Uterus (tissue), 4 donors: Measurements from ENCODE around the gene WDR27. TPM values are rescaled to one million over a fixed set of nuclear protein-coding genes. Genes with fewer than 3 reads are reported as not detected.

Source experiments
- DNase-seq, 2 donors: peaks; one replicate each; pipeline ENCODE4 v3.0.0-alpha.2; 2019 to 2020
- H3K27ac ChIP-seq, 2 donors: fragments of 200-600 bp; sonication (generic); 1 replicate in 1 of 2; 2 replicates in 1 of 2; pipeline ENCODE4 v1.5.1; 2016 to 2018
- H3K27me3 ChIP-seq, 2 donors: fragments of 200-600 bp; sonication (generic); one replicate each; pipeline ENCODE4 v1.5.1; 2018 to 2019; ENCODE audit warnings: control low read depth in 1 of 2
- H3K36me3 ChIP-seq, 2 donors: fragments of 200-600 bp; sonication (generic); one replicate each; pipeline ENCODE4 v1.5.1; 2019; ENCODE audit warnings: control low read depth in 1 of 2
- H3K4me1 ChIP-seq, 2 donors: fragments of 200-600 bp; sonication (generic); one replicate each; pipeline ENCODE4 v1.5.1; 2018 to 2019; ENCODE audit warnings: control low read depth in 1 of 2
- H3K4me3 ChIP-seq, 2 donors: fragments of 200-600 bp; sonication (generic); 1 replicate in 1 of 2; 2 replicates in 1 of 2; pipeline ENCODE4 v1.5.1; 2018 to 2019; ENCODE audit warnings: mild to moderate bottlenecking in 1 of 2
- H3K9me3 ChIP-seq, 2 donors: fragments of 200-600 bp; sonication (generic); one replicate each; pipeline ENCODE4 v1.5.1; 2019; ENCODE audit warnings: control low read depth in 1 of 2
- POLR2A ChIP-seq, 2 donors: fragments of 450-650 bp; IDR thresholded peaks; one replicate each; pipeline ENCODE4 v1.6.1; 2016; ENCODE audit warnings: antibody characterized with exemption in 2 of 2, mild to moderate bottlenecking in 1 of 2, moderate library complexity in 1 of 2
- intact Hi-C: fragments of 100-400 bp; cut with DNase I; formaldehyde crosslinking; loops from one replicate; pipeline ENCODE4 v1.15.1; 2023; ENCODE audit warnings: low total_unique reads
- total RNA-seq, 4 donors: library from RNA; depleted of rRNA in 3 of 4; stranded (reverse); fragments of >200 nt in 3 of 4; gene quantifications; one replicate each; pipeline versions ENCODE4 v1.1.0 to v1.2.4, GENCODE V29; 2014 to 2023
- TF ChIP-seq, protein P1 (sequence below), 4 experiments: fragments of 200-600 bp in 2 of 4; fragments of 450-650 bp in 2 of 4; sonication (generic) in 2 of 4; IDR thresholded peaks; one replicate each; pipeline ENCODE4 v1.5.1; 2016 to 2019; ENCODE audit warnings: antibody characterized with exemption in 4 of 4, mild to moderate bottlenecking in 2 of 4, moderate library complexity in 1 of 4
- donor health status: DM: yes; HTN: yes; CAD: no.

WDR27 gene
- total RNA-seq, 4 donors from 2014 or later, result 41.8 to 69.7 (median 59.7) TPM

DNA sequence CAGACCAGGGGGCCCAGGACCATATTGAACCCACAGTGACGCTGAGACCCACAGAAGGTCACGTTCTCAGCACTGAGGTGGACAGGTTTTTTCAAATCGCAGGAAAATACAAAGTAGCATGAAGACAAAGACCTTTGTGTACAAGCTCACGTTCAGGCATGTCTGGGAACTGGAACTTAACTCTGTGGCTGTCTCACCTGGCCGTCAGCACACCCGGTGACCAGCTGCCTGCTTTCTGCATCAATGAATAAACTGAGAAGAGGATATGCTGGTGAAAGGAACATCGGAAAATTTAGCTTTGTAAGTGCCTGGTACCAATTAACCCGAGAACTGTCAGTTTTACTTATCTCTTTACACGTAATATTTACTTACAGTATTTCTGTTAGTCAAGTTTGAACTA lies 36.5 kb downstream of the WDR27 start:
- no peak for DNase-seq
- no peaks in the 10 kb centered on the region for H3K4me1 ChIP-seq
- H3K27ac ChIP-seq, result no peak overlapping the region
- no peaks in the 10 kb centered on the region for H3K27me3 ChIP-seq
- H3K4me3 ChIP-seq, result no peak overlapping the region
- TF ChIP-seq POLR2A (IDR thresholded peaks at IDR 0.05), result no peak
- TF ChIP-seq, protein P1, sequence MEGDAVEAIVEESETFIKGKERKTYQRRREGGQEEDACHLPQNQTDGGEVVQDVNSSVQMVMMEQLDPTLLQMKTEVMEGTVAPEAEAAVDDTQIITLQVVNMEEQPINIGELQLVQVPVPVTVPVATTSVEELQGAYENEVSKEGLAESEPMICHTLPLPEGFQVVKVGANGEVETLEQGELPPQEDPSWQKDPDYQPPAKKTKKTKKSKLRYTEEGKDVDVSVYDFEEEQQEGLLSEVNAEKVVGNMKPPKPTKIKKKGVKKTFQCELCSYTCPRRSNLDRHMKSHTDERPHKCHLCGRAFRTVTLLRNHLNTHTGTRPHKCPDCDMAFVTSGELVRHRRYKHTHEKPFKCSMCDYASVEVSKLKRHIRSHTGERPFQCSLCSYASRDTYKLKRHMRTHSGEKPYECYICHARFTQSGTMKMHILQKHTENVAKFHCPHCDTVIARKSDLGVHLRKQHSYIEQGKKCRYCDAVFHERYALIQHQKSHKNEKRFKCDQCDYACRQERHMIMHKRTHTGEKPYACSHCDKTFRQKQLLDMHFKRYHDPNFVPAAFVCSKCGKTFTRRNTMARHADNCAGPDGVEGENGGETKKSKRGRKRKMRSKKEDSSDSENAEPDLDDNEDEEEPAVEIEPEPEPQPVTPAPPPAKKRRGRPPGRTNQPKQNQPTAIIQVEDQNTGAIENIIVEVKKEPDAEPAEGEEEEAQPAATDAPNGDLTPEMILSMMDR (IDR thresholded peaks at IDR 0.05), result no peak
- H3K9me3 ChIP-seq, result no peaks in the 10 kb centered on the region
- H3K36me3 ChIP-seq, result no peaks in the 10 kb centered on the region
- intact Hi-C loops, result no loop called here

DNA sequence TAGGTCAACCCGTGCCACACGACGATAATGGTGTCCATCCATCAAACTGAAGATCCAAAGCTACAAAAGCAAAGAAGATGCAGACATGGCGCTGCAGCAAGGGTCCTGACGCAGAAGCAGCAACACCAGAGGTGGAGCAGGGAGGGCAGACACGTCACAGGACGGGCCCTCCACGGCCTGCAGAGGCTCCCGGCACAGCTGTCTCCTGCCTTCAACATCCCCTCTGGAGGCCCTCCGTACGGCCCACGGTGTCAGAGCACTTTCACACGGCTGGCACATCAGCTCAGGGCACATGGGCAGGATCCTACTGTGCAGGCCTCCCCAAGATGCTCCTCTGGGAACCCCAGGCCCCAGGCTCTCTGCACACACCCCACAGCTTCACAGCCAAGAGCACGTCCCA lies 37.6 kb downstream of the WDR27 start:
- DNase-seq, result no peak
- TF ChIP-seq, protein P1 (IDR thresholded peaks at IDR 0.05), result no peak
- no peak for TF ChIP-seq POLR2A (IDR thresholded peaks at IDR 0.05)
- Histone ChIP-seq H3K9me3 (no peaks in the 10 kb centered on the region), H3K27ac (no peak overlapping the region), H3K27me3 (no peaks in the 10 kb centered on the region), H3K4me3 (no peak overlapping the region), H3K36me3 (no peaks in the 10 kb centered on the region), H3K4me1 (no peaks in the 10 kb centered on the region)
- intact Hi-C loops, result no loop called here

DNA sequence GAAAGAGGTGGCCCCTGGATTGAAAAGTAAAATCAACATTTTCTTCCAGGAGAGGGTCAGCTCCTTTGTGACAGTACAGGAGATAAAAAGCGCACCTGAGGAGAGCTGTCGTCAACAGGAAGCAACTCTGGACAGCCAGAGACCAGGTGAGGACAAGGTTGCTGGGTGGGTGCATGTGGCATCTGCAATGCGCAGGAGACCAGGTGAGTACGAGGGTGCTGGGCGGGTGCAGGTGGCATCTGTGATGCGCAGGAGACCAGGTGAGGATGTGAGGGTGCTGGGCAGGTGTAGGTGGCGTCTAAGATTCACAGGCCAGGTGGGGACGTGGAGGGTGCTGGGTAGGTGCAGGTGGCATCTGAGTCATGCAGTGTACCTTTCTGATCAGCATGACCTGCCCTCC lies 38.4 kb downstream of the WDR27 start:
- Histone ChIP-seq H3K27ac (no peak overlapping the region), H3K4me3 (no peak overlapping the region), H3K36me3 (no peaks in the 10 kb centered on the region), H3K9me3 (no peaks in the 10 kb centered on the region), H3K4me1 (no peaks in the 10 kb centered on the region), H3K27me3 (no peaks in the 10 kb centered on the region)
- TF ChIP-seq, protein P1 (IDR thresholded peaks at IDR 0.05), result no peak
- DNase-seq, result no peak
- intact Hi-C loops, result no loop called here

DNA sequence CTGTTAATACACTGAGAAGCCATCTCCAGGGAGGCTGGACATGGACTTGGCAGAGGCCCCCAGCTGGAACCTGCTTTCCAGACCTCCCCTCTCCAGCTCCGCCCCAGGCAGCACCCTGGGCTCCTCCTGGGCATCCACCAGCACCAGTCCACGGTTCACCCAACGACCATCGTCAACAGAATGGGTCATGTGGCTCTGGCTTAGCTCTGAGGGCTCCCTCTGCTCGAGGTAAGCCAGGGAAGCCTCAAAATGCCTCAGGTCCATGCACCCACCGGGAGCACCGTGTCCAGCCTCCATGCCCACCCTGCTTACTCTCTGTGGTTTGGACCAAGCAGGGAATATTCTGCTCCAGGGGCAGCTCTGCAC lies 40.5 kb downstream of the WDR27 start:
- no peaks in the 10 kb centered on the region for H3K9me3 ChIP-seq
- no peak overlapping the region for H3K4me3 ChIP-seq
- no peaks in the 10 kb centered on the region for H3K36me3 ChIP-seq
- intact Hi-C loops, result no loop called here
- no peaks in the 10 kb centered on the region for H3K27me3 ChIP-seq
- no peak overlapping the region for H3K27ac ChIP-seq
- H3K4me1 ChIP-seq, result no peaks in the 10 kb centered on the region
- TF ChIP-seq POLR2A (IDR thresholded peaks at IDR 0.05), result no peak
- TF ChIP-seq, protein P1 (IDR thresholded peaks at IDR 0.05), result no peak
- no peak for DNase-seq

DNA sequence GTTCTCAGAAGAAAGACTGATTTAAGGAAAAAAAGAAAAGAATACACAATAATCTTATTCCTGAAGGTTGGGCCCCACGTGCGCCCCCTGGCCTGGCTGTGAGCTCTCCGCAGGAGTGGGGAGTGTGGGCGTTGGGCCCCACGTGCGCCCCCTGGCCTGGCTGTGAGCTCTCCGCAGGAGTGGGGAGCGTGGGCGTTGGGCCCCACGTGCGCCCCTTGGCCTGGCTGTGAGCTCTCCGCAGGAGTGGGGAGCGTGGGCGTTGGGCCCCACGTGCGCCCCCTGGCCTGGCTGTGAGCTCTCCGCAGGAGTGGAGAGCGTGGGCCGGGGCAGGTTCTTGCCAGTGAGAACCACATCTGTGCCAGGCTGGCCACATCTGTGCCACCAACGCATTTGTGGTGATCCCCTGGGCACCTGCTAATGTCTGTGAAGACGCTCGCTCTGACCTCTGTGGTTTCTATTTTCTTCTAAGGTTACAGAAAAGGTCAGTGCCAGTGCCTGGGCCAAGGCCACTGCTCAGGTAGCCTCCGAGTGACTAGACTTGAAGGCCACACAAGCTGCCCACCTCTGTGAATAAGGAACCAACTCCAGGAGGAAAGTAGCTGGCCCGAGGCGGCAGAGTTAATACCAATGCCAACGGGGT lies 41.0 kb downstream of the WDR27 start:
- TF ChIP-seq, protein P1 (IDR thresholded peaks at IDR 0.05), result no peak
- TF ChIP-seq POLR2A (IDR thresholded peaks at IDR 0.05), result no peak
- no peaks in the 10 kb centered on the region for H3K27me3 ChIP-seq
- DNase-seq, result no peak
- H3K9me3 ChIP-seq, result no peaks in the 10 kb centered on the region
- H3K4me1 ChIP-seq, result no peaks in the 10 kb centered on the region
- intact Hi-C loops, result no loop called here
- no peak overlapping the region for H3K4me3 ChIP-seq
- no peaks in the 10 kb centered on the region for H3K36me3 ChIP-seq
- H3K27ac ChIP-seq, result no peak overlapping the region
